Lower leg skin (tissue), 4 donors: ENCODE data around the gene MLLT3. TPM values are rescaled to one million over a fixed set of nuclear protein-coding genes. Genes with fewer than 3 reads are reported as not detected.

ENCODE experiments used
- DNase-seq, 2 donors: peaks; one replicate each; pipeline ENCODE4 v3.0.0-alpha.2; 2019; ENCODE audit warnings: low spot score in 2 of 2
- H3K4me3 ChIP-seq: fragments of 200-600 bp; sonication (generic); 2 replicates; pipeline ENCODE4 v1.5.1; 2017; ENCODE audit warnings: mild to moderate bottlenecking, low read depth; ENCODE audit not compliant: poor library complexity, severe bottlenecking
- CTCF ChIP-seq, 3 donors: fragments of 450-650 bp; IDR thresholded peaks; one replicate each; pipeline ENCODE4 v1.5.1; 2016; ENCODE audit warnings: antibody characterized with exemption in 3 of 3, mild to moderate bottlenecking in 3 of 3, moderate library complexity in 2 of 3
- POLR2A ChIP-seq, 2 donors: fragments of 450-650 bp; IDR thresholded peaks; one replicate each; pipeline ENCODE4 v1.6.1; 2016 to 2017; ENCODE audit warnings: antibody characterized with exemption in 2 of 2, mild to moderate bottlenecking in 1 of 2, moderate library complexity in 1 of 2
- WGBS, 2 donors: methylation state at CpG; one replicate each; pipeline ENCODE4 v1.1.5; 2018; 5-methylcytosine and 5-hydroxymethylcytosine counted together
- intact Hi-C: fragments of 100-400 bp; cut with DNase I; formaldehyde crosslinking; loops from one replicate; pipeline ENCODE4 v1.15.0; 2023; ENCODE audit warnings: low total_unique reads
- total RNA-seq, 4 donors: library from RNA; depleted of rRNA; stranded (reverse); fragments of >200 nt; gene quantifications; one replicate each; pipeline ENCODE4 v1.1.0, GENCODE V29; 2016

MLLT3 gene
- total RNA-seq, 4 donors from 2014 or later: 10.6 to 15.2 (median 12.5) TPM

GRCh38 chr9:20378851-20379250 is 243.4 kb downstream of the MLLT3 start:
- 83 to 87% methylated on average over 3 of the region's 3 CpGs for WGBS, 2 donors
- DNase-seq: no peak
- no peak for TF ChIP-seq POLR2A (IDR thresholded peaks at IDR 0.05)
- H3K4me3 ChIP-seq: no peak overlapping the region
- intact Hi-C loops: loop anchor here (10.0 kb wide), 1 partner anchor 586 kb away; no protein-coding TSS in a partner anchor

GRCh38 chr9:20377790-20378189 is 244.5 kb downstream of the MLLT3 start:
- DNase-seq: no peak
- intact Hi-C loops: loop anchor here (10.0 kb wide), 1 partner anchor 587 kb away; no protein-coding TSS in a partner anchor
- TF ChIP-seq POLR2A (IDR thresholded peaks at IDR 0.05) (no peak), CTCF (IDR thresholded peaks at IDR 0.05) (no peak)
- H3K4me3 ChIP-seq: no peak overlapping the region

DNA sequence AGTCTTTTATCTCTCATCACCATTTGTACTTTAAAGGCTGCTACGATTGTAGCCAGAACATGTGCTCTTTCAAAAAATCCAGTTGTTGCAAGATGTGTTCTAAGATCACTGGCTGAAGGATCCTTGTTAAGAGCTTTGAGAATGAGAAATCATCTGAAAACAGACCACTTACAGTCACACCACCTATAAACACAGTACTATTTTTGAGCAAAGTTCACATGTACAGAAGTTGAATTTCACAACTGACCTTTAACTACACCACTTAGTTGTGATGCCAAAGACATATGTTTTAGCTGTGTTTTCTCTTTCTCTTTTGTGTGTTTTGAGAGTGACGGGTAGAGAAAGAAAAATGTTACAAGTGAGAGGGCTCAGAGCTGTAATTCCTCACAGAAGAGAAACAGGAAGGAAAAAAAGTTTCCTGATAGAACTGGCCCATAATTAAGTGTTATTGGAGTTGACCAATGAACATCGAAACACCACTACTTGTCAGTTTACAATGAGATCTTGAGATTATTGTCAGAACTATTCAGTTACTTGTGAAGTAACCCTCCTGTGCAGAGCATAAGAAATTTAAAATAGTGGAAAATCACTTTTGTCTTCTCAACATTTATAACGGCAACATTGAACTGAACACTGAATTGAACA is 245.4 kb downstream of the MLLT3 start:
- no peak overlapping the region for H3K4me3 ChIP-seq
- WGBS, 2 donors: 70 to 75% methylated on average over 4 of the region's 4 CpGs
- intact Hi-C loops: loop anchor here (10.0 kb wide), 1 partner anchor 588 kb away; no protein-coding TSS in a partner anchor
- TF ChIP-seq POLR2A (IDR thresholded peaks at IDR 0.05) (no peak), CTCF (IDR thresholded peaks at IDR 0.05) (no peak)
- DNase-seq: no peak

- intact Hi-C loops: loop anchor here (10.0 kb wide), 1 partner anchor 589 kb away; no protein-coding TSS in a partner anchor
- no peak for DNase-seq
- no peak for TF ChIP-seq POLR2A (IDR thresholded peaks at IDR 0.05)
- TF ChIP-seq CTCF (IDR thresholded peaks at IDR 0.05): no peak
- 86 to 89% methylated on average over 4 of the region's 4 CpGs for WGBS, 2 donors
- H3K4me3 ChIP-seq: no peak overlapping the region
These were observed 246.3 kb downstream of the MLLT3 start for GRCh38 chr9:20376042-20376441.

DNA sequence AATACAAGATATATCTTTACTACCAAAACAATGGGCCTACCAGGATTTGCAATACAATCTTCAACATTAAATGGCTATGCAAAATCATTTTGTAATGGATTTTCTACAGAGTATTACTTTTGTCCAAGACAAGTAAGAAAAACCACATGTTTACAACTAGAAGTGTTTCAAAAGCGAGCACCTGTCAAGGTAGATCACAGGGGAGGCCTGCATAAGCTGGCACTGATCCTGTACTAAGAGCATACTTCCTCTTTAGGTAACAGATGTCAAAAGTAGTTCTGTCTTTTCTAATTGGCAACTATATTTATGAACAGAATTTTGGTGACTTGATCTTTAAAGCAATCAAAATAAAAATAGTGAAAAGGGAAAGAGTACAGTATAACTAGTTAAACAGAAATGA is 249.0 kb downstream of the MLLT3 start:
- DNase-seq: no peak
- H3K4me3 ChIP-seq: no peak overlapping the region
- TF ChIP-seq POLR2A (IDR thresholded peaks at IDR 0.05): no peak
- no peak for TF ChIP-seq CTCF (IDR thresholded peaks at IDR 0.05)
- intact Hi-C loops: loop anchor here (10.0 kb wide), 1 partner anchor 592 kb away; no protein-coding TSS in a partner anchor
- WGBS, 2 donors: 87 to 94% methylated on average over 1 of the region's 1 CpG

GRCh38 chr9:20369391-20369790 is 252.9 kb downstream of the MLLT3 start:
- DNase-seq: no peak
- intact Hi-C loops: no loop called here
- 91 to 93% methylated on average over 1 of the region's 1 CpG for WGBS, 2 donors
- no peak for TF ChIP-seq POLR2A (IDR thresholded peaks at IDR 0.05)
- H3K4me3 ChIP-seq: no peak overlapping the region

GRCh38 chr9:20367855-20368254 is 254.4 kb downstream of the MLLT3 start:
- intact Hi-C loops: no loop called here
- WGBS, 2 donors: 88 to 92% methylated on average over 3 of the region's 3 CpGs
- no peak for DNase-seq
- TF ChIP-seq POLR2A (IDR thresholded peaks at IDR 0.05) (no peak), CTCF (IDR thresholded peaks at IDR 0.05) (no peak)
- no peak overlapping the region for H3K4me3 ChIP-seq
